ENCODE results near the gene NR2F6. TPM values are rescaled to one million over a fixed set of nuclear protein-coding genes. Genes with fewer than 3 reads are reported as not detected.

NR2F6 gene
- polyA plus RNA-seq, 1 experiment = 28.0 TPM

DNA sequence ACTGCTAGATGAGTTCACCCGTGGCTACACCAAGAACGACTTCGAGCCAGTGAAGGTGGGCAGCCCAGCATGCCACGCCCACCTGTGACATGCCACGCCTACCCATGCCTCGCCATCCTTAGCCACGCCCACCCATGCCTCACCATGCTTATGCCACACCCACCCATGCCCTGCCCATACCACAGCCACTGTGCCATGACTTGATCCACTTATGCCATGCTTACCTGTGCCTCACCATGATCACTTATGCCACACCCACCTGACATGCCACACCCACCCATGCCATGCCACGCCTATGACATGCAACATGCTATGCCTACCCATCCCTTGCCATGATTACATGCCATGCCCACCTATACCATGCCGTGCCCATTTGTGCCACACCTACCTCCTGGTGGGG is 43.5 kb downstream of the NR2F6 start:
- Histone ChIP-seq H3K36me3 (ENCODE audit: control insufficient read depth, insufficient read depth, low read length) (peaks cover 65% of the 10 kb centered on the region), H3K4me3 (ENCODE audit: low read depth, low read length) (no peak overlapping the region), H3K27me3 (ENCODE audit: control insufficient read depth, insufficient read depth, low read length) (no peaks in the 10 kb centered on the region)
- CTCF ChIA-PET = no interaction called here
- TF ChIP-seq, protein P1, sequence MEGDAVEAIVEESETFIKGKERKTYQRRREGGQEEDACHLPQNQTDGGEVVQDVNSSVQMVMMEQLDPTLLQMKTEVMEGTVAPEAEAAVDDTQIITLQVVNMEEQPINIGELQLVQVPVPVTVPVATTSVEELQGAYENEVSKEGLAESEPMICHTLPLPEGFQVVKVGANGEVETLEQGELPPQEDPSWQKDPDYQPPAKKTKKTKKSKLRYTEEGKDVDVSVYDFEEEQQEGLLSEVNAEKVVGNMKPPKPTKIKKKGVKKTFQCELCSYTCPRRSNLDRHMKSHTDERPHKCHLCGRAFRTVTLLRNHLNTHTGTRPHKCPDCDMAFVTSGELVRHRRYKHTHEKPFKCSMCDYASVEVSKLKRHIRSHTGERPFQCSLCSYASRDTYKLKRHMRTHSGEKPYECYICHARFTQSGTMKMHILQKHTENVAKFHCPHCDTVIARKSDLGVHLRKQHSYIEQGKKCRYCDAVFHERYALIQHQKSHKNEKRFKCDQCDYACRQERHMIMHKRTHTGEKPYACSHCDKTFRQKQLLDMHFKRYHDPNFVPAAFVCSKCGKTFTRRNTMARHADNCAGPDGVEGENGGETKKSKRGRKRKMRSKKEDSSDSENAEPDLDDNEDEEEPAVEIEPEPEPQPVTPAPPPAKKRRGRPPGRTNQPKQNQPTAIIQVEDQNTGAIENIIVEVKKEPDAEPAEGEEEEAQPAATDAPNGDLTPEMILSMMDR (IDR thresholded peaks at IDR 0.05; ENCODE audit: insufficient read depth, low read depth, low read length) = no peak
- POLR2A ChIA-PET = no interaction called here
- no peak for DNase-seq (ENCODE audit: low read depth)

DNA sequence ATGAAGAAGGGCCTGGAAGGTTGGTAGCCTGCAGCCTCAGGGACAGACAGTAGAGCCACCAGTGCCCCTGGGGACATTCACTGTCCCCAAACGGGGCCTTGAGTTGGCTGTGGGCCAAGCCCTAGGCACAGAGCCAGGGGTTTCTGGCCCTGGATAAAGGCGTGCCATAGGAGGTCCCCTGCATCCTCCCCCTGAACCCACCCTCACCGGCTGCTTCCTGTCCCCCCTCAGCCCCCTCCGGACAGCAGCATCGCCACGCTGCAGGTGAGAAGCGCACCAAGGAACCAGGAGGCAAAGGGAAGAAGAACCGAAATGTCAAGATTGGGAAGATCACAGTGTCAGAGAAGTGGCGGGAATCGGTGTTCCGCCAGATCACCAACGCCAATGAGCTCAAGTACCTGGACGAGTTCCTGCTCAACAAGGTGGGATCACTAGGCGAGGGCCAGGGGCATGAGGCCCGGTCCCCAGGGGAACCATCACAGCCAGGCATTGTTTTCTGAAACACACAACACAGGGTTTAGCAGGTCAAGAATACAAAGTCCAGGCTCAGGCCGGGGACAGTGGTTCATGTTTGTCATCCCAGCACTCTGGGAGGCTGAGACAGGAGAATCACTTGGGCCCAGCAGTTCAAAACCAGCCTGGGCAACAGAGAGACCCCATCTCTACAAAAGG is 45.2 kb downstream of the NR2F6 start:
- CTCF ChIA-PET = interaction anchor here (0.7 to 1.0 kb wide), 2 partner anchors 8 to 11 kb away, joined by 3 read pairs; no protein-coding TSS in a partner anchor
- POLR2A ChIA-PET = no interaction called here
- no peak overlapping the region for H3K4me3 ChIP-seq (ENCODE audit: low read depth, low read length)
- peaks cover 55% of the 10 kb centered on the region for H3K36me3 ChIP-seq (ENCODE audit: control insufficient read depth, insufficient read depth, low read length)
- no peak for DNase-seq (ENCODE audit: low read depth)
- TF ChIP-seq, protein P1 (IDR thresholded peaks at IDR 0.05; ENCODE audit: insufficient read depth, low read depth, low read length) = no peak
- H3K27me3 ChIP-seq (ENCODE audit: control insufficient read depth, insufficient read depth, low read length) = no peaks in the 10 kb centered on the region

DNA sequence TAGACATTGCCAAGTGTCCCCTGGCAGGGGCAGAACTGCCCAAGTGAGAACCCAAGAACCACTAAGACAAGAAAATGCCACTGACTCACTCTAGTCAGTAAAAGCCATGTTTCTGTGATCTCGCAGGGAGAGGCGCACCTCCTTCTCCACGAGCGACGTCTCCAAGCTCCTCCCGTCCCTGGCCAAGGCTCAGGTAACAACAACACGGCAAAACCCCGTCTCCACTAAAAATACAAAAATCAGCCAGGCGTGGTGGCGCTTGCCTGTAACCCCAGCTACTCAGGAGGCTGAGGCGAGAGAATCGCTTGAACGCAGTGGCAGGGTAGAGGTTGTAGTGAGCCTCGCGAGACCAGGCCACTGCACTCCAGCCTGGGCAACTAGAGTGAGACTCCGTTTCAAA is 48.1 kb downstream of the NR2F6 start:
- H3K36me3 ChIP-seq (ENCODE audit: control insufficient read depth, insufficient read depth, low read length) = peaks cover 60% of the 10 kb centered on the region
- POLR2A ChIA-PET = no interaction called here
- no peak overlapping the region for H3K4me3 ChIP-seq (ENCODE audit: low read depth, low read length)
- H3K27me3 ChIP-seq (ENCODE audit: control insufficient read depth, insufficient read depth, low read length) = no peaks in the 10 kb centered on the region
- CTCF ChIA-PET = no interaction called here
- TF ChIP-seq, protein P1 (IDR thresholded peaks at IDR 0.05; ENCODE audit: insufficient read depth, low read depth, low read length) = no peak
- DNase-seq (ENCODE audit: low read depth) = no peak

DNA sequence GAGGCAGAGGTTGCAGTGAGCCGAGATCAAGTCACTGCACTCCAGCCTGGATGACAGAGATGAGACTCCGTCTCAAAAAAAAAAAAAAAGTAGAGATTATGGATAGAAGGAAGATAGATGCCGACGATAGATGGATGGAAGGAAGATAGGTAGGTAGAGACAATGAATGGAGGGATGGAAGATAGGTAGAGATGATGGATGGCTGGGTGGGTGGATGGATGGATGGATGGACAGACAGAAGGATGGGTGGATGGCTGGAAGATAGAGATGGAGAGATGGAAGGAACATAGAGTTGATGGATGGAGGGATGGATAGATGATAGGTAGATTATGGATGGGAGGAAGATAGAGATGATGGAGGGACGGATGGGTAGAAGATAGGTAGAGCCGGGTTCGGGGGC is 49.1 kb downstream of the NR2F6 start:
- DNase-seq (ENCODE audit: low read depth) = no peak
- H3K27me3 ChIP-seq (ENCODE audit: control insufficient read depth, insufficient read depth, low read length) = no peaks in the 10 kb centered on the region
- POLR2A ChIA-PET = interaction anchor here (0.7 kb wide), 1 partner anchor 15 kb away, joined by 5 read pairs; no protein-coding TSS in a partner anchor
- CTCF ChIA-PET = no interaction called here
- peaks cover 55% of the 10 kb centered on the region for H3K36me3 ChIP-seq (ENCODE audit: control insufficient read depth, insufficient read depth, low read length)
- TF ChIP-seq, protein P1 (IDR thresholded peaks at IDR 0.05; ENCODE audit: insufficient read depth, low read depth, low read length) = no peak
- no peak overlapping the region for H3K4me3 ChIP-seq (ENCODE audit: low read depth, low read length)

DNA sequence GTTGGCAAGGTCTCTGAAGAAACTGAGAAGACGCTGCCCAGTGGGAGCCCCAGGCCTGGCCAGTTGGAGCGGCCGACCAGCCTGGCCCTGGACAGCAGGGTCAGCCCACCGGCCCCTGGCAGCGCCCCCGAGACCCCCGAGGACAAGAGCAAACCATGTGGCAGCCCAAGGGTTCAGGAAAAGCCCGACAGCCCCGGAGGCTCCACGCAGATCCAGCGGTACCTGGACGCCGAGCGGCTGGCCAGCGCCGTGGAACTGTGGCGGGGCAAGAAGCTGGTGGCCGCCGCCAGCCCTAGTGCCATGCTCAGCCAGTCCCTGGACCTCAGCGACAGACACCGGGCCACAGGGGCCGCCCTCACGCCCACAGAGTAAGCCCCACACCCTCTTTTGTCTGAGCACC is 50.6 kb downstream of the NR2F6 start:
- no peak for DNase-seq (ENCODE audit: low read depth)
- Histone ChIP-seq H3K4me3 (ENCODE audit: low read depth, low read length) (no peak overlapping the region), H3K27me3 (ENCODE audit: control insufficient read depth, insufficient read depth, low read length) (no peaks in the 10 kb centered on the region), H3K36me3 (ENCODE audit: control insufficient read depth, insufficient read depth, low read length) (peaks cover 50% of the 10 kb centered on the region)
- ChIA-PET CTCF (interaction anchor here (0.8 kb wide), 1 partner anchor 88 kb away, joined by 4 read pairs; no protein-coding TSS in a partner anchor), POLR2A (no interaction called here)
- TF ChIP-seq, protein P1 (IDR thresholded peaks at IDR 0.05; ENCODE audit: insufficient read depth, low read depth, low read length) = no peak

All from BJ (cell line).